Body of pancreas (tissue), 4 donors: ENCODE data around the gene ZNF382.

ENCODE experiments used
- CTCF ChIP-seq, 7 experiments: fragments of 450-650 bp in 4 of 7; fragments of 200-600 bp in 3 of 7; sonication (generic) in 3 of 7; IDR thresholded peaks; one replicate each; pipeline ENCODE4 v1.5.1; 2016 to 2019; ENCODE audit warnings: antibody characterized with exemption in 7 of 7
- POLR2A ChIP-seq, 3 donors: fragments of 450-650 bp; IDR thresholded peaks; one replicate each; pipeline ENCODE4 v1.6.1; 2016; ENCODE audit warnings: antibody characterized with exemption in 3 of 3, mild to moderate bottlenecking in 2 of 3

DNA sequence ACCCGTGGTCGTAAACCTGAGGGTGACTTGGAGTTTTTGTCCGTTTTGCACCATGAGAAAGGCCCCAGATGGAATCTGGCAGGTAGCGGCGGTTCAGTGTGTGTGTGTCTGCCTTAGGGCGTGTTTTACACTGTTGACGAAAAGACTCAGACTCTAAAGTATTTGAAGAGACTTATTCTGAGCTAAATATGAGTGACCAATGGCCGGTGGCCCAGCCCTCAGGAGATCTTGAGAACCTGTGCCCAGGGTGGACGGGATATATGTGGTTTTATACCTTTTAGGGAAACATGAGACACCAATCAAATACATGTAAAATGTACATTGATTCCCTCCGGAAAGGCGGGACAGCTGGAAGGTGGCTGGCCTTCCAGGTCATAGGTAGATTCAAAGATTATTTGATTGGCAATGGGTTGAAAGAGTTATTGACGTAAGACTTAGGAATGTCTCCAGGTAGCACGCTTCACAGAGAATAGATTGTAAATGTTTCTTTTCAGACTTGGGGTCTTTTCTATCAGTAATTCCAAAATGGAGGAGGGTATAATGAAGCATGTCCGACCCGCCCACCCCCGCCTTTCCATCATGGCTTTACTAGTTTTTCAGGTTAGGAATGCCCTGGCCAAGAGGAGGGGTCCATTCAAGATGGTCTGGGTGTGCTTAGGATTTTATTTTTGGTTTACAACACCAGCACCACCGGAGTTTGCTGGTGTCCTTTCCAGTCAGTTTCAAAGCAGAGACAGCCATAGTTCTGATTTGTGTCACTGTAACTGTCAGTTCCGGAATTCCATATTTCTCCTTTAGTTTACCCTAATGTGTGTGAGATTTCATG is 31.0 kb upstream of the ZNF382 start:
- TF ChIP-seq POLR2A (IDR thresholded peaks at IDR 0.05) (no peak), CTCF (IDR thresholded peaks at IDR 0.05) (no peak)
